ENCODE measurements around the gene KLHL3.
"Not testable (repeated sequence)": the region's sequence is repeated elsewhere in the genome, so short reads cannot be mapped to it uniquely, and the experiment has no call there.

KLHL3 gene

GRCh38 chr5:137735555-137736284 lies at the start of gene KLHL3:
TSS of gene KLHL3 (minus strand) at chr5:137736089. CDS start at chr5:137735646, 443 bp downstream.
- in situ Hi-C loops (cut with MboI; ENCODE audit: low pct_unique_long_range_greater_than_20kb, low sequenced_read_pairs) = no loop called here
- no peak for DNase-seq

GRCh38 chr5:137782984-137783536 lies 47.2 kb upstream of the KLHL3 start:
- in situ Hi-C loops (cut with MboI; ENCODE audit: low pct_unique_long_range_greater_than_20kb, low sequenced_read_pairs) = no loop called here
- DNase-seq = no peak

- DNase-seq = no peak
- in situ Hi-C loops (cut with MboI; ENCODE audit: low pct_unique_long_range_greater_than_20kb, low sequenced_read_pairs) = no loop called here
Observed at GRCh38 chr5:137782055-137782454, 46.2 kb upstream of the KLHL3 start.

- peak; percentile 33 for DNase-seq
- in situ Hi-C loops (cut with MboI; ENCODE audit: low pct_unique_long_range_greater_than_20kb, low sequenced_read_pairs) = no loop called here
Observed at GRCh38 chr5:137778772-137779564, 43.1 kb upstream of the KLHL3 start.

- in situ Hi-C loops (cut with MboI; ENCODE audit: low pct_unique_long_range_greater_than_20kb, low sequenced_read_pairs); DNase-seq: not testable (repeated sequence)
Observed at GRCh38 chr5:137767937-137768336, 32.0 kb upstream of the KLHL3 start.

GRCh38 chr5:137761566-137761965 lies 25.7 kb upstream of the KLHL3 start:
- in situ Hi-C loops (cut with MboI; ENCODE audit: low pct_unique_long_range_greater_than_20kb, low sequenced_read_pairs) = no loop called here
- no peak for DNase-seq

GRCh38 chr5:137760719-137761516 lies 25.0 kb upstream of the KLHL3 start:
- in situ Hi-C loops (cut with MboI; ENCODE audit: low pct_unique_long_range_greater_than_20kb, low sequenced_read_pairs) = no loop called here
- no peak for DNase-seq

- no peak for DNase-seq
- in situ Hi-C loops (cut with MboI; ENCODE audit: low pct_unique_long_range_greater_than_20kb, low sequenced_read_pairs) = no loop called here
Observed at GRCh38 chr5:137760294-137760693, 24.4 kb upstream of the KLHL3 start.

GRCh38 chr5:137758715-137759306 lies 22.9 kb upstream of the KLHL3 start:
- no peak for DNase-seq
- in situ Hi-C loops (cut with MboI; ENCODE audit: low pct_unique_long_range_greater_than_20kb, low sequenced_read_pairs) = no loop called here

- in situ Hi-C loops (cut with MboI; ENCODE audit: low pct_unique_long_range_greater_than_20kb, low sequenced_read_pairs) = no loop called here
- no peak for DNase-seq
Observed at GRCh38 chr5:137758121-137758520, 22.2 kb upstream of the KLHL3 start.

GRCh38 chr5:137757634-137758033 lies 21.7 kb upstream of the KLHL3 start:
- DNase-seq = no peak
- in situ Hi-C loops (cut with MboI; ENCODE audit: low pct_unique_long_range_greater_than_20kb, low sequenced_read_pairs) = no loop called here

GRCh38 chr5:137754961-137755762 lies 19.3 kb upstream of the KLHL3 start:
- no peak for DNase-seq
- in situ Hi-C loops (cut with MboI; ENCODE audit: low pct_unique_long_range_greater_than_20kb, low sequenced_read_pairs) = no loop called here

GRCh38 chr5:137754188-137754960 lies 18.5 kb upstream of the KLHL3 start, which contains the start of gene HNRNPA0:
TSS of gene HNRNPA0 (minus strand) at chr5:137754363. CDS start at chr5:137754066, 297 bp downstream.
- in situ Hi-C loops (cut with MboI; ENCODE audit: low pct_unique_long_range_greater_than_20kb, low sequenced_read_pairs) = no loop called here
- DNase-seq = peak; percentile 96

GRCh38 chr5:137753691-137754187 lies 17.9 kb upstream of the KLHL3 start:
- no peak for DNase-seq
- in situ Hi-C loops (cut with MboI; ENCODE audit: low pct_unique_long_range_greater_than_20kb, low sequenced_read_pairs) = no loop called here

GRCh38 chr5:137752905-137753690 lies 17.2 kb upstream of the KLHL3 start:
- in situ Hi-C loops (cut with MboI; ENCODE audit: low pct_unique_long_range_greater_than_20kb, low sequenced_read_pairs) = no loop called here
- peak; percentile 70 for DNase-seq

- peak; percentile 76 for DNase-seq
- in situ Hi-C loops (cut with MboI; ENCODE audit: low pct_unique_long_range_greater_than_20kb, low sequenced_read_pairs) = no loop called here
Observed at GRCh38 chr5:137751869-137752491, 16.1 kb upstream of the KLHL3 start.

Data from KBM-7 (cell line).